HepG2 (cell line): Measurements from ENCODE around the gene KIZ. TPM values are rescaled to one million over a fixed set of nuclear protein-coding genes. Genes with fewer than 3 reads are reported as not detected.

ENCODE experiments used
- AFF4 ChIP-seq: sonication (generic); formaldehyde crosslinking; IDR thresholded peaks from 2 replicates; pipeline ENCODE4 v1.4.0; 2020; ENCODE audit warnings: missing genetic modification reagents
- DDIT3 ChIP-seq: sonication (generic); formaldehyde crosslinking; IDR thresholded peaks from 2 replicates; pipeline ENCODE4 v1.4.0; 2020; ENCODE audit warnings: mild to moderate bottlenecking, missing genetic modification reagents
- DRAP1 ChIP-seq: IDR thresholded peaks from 2 replicates; pipeline ENCODE4 v1.6.1; 2016; ENCODE audit warnings: missing genetic modification reagents, missing compliant biosample characterization
- E2F2 ChIP-seq: sonication (generic); formaldehyde crosslinking; IDR thresholded peaks from 2 replicates; pipeline ENCODE4 v1.4.0; 2020; ENCODE audit warnings: missing genetic modification reagents, borderline replicate concordance
- ELK4 ChIP-seq: sonication (generic); formaldehyde crosslinking; IDR thresholded peaks from 2 replicates; pipeline ENCODE4 v1.9.0; 2021; ENCODE audit warnings: missing genetic modification reagents, borderline replicate concordance
- HNRNPLL ChIP-seq: fragments of 200-400 bp; formaldehyde crosslinking; IDR thresholded peaks from 2 replicates; pipeline ENCODE4 v1.6.1; 2017; ENCODE audit warnings: mild to moderate bottlenecking, low read depth, low read length; ENCODE audit not compliant: poor library complexity, severe bottlenecking
- MAZ ChIP-seq, 2 experiments: sonication (generic) in 1 of 2; formaldehyde crosslinking in 1 of 2; IDR thresholded peaks; 2 replicates each; pipeline versions ENCODE4 v1.5.0 to v1.6.1; 2012 to 2020; ENCODE audit warnings: low read depth in 2 of 2, mild to moderate bottlenecking in 2 of 2, borderline replicate concordance in 1 of 2, improper control_type of control experiment in 1 of 2, low read length in 1 of 2, missing genetic modification reagents in 1 of 2, moderate library complexity in 1 of 2
- NCOR1 ChIP-seq: fragments of 200-600 bp; sonication (generic); IDR thresholded peaks from 2 replicates; pipeline ENCODE4 v1.7.0; 2017; ENCODE audit warnings: antibody characterized with exemption, low read length, borderline replicate concordance
- POGK ChIP-seq: sonication (generic); formaldehyde crosslinking; conservative IDR thresholded peaks from 2 replicates; pipeline ENCODE4 v1.8.0; 2022; ENCODE audit warnings: mild to moderate bottlenecking, moderate library complexity, missing genetic modification reagents
- STAT6 ChIP-seq: sonication (generic); formaldehyde crosslinking; IDR thresholded peaks from 2 replicates; pipeline ENCODE4 v1.4.0; 2020; ENCODE audit warnings: missing genetic modification reagents, mild to moderate bottlenecking, borderline replicate concordance
- THAP7 ChIP-seq: sonication (generic); formaldehyde crosslinking; IDR thresholded peaks from 2 replicates; pipeline ENCODE4 v1.8.1; 2023; ENCODE audit warnings: mild to moderate bottlenecking, missing genetic modification reagents
- THYN1 ChIP-seq: sonication (generic); formaldehyde crosslinking; IDR thresholded peaks from 2 replicates; pipeline ENCODE4 v1.8.1; 2023; ENCODE audit warnings: low read depth, mild to moderate bottlenecking, moderate library complexity, missing genetic modification reagents, borderline replicate concordance
- ZNF766 ChIP-seq: sonication (generic); formaldehyde crosslinking; IDR thresholded peaks from 2 replicates; pipeline ENCODE4 v1.5.0; 2020; ENCODE audit warnings: missing genetic modification reagents, borderline replicate concordance
- ZZZ3 ChIP-seq: sonication (generic); formaldehyde crosslinking; IDR thresholded peaks from 2 replicates; pipeline ENCODE4 v1.4.0; 2020; ENCODE audit warnings: missing genetic modification reagents, mild to moderate bottlenecking, borderline replicate concordance
- polyA plus RNA-seq, 8 experiments: library from polyadenylated mRNA; depleted of rRNA in 3 of 8; stranded (reverse) in 7 of 8; unstranded in 1 of 8; fragments of >200 nt; fragmentation: Illumina TruSeq in 4 of 8; extraction: Trizol in 4 of 8; gene quantifications; 2 replicates each; pipeline versions ENCODE4 v1.2.1 to v1.2.3, GENCODE V29; 2011 to 2016; ENCODE audit warnings: low read depth in 4 of 8, missing spikeins in 1 of 8, mixed read lengths in 1 of 8; ENCODE audit not compliant: insufficient read depth in 1 of 8
- total RNA-seq, 5 experiments: library from RNA; depleted of rRNA; stranded (reverse); fragments of >200 nt; fragmentation: Illumina TruSeq; extraction: Trizol; gene quantifications; 2 replicates each; pipeline ENCODE4 v1.2.3, GENCODE V29; 2016; ENCODE audit warnings: low read depth in 1 of 5

Gene KIZ
- total and polyA plus RNA-seq, 2 of the 13 experiments (the other 11 are each of a cell fraction or from before 2014, with no cell fraction given), result 46.3 to 114 TPM

- no peak for TF ChIP-seq ELK4 (CRISPR knock-in tag)
- TF ChIP-seq NCOR1, result peak; percentile 84
- no peak for TF ChIP-seq DRAP1 (CRISPR knock-in tag)
- no peak for TF ChIP-seq ZZZ3 (CRISPR knock-in tag)
- TF ChIP-seq MAZ (IDR thresholded peaks at IDR 0.05; ENCODE audit: borderline replicate concordance, low read depth, low read length), result no peak
- no peak for TF ChIP-seq MAZ (CRISPR knock-in tag; IDR thresholded peaks at IDR 0.05; ENCODE audit: low read depth)
- no peak for TF ChIP-seq ZNF766
- no peak for TF ChIP-seq AFF4 (CRISPR knock-in tag)
- no peak for TF ChIP-seq POGK (CRISPR knock-in tag)
- no peak for TF ChIP-seq HNRNPLL
- no peak for TF ChIP-seq THYN1 (CRISPR knock-in tag)
- TF ChIP-seq DDIT3 (CRISPR knock-in tag), result no peak
- TF ChIP-seq E2F2 (CRISPR knock-in tag), result no peak
- no peak for TF ChIP-seq STAT6 (CRISPR knock-in tag)
- no peak for TF ChIP-seq THAP7
Measured at GRCh38 chr20:21077809-21078345, 48.0 kb upstream of the KIZ start (continued).
